ENCODE data around the gene MARCHF5. TPM values are rescaled to one million over a fixed set of nuclear protein-coding genes. Genes with fewer than 3 reads are reported as not detected.

MARCHF5 gene
- total and polyA plus RNA-seq, 2 of the 4 experiments (the other 2 are of a cell fraction): 14.9 to 30.0 TPM

GRCh38 chr10:92327445-92328433, 36.8 kb downstream of the MARCHF5 start:
- no peak overlapping the region for H2BK15ac ChIP-seq (ENCODE audit: low read depth, low read length)
- no peak overlapping the region for H2AK5ac ChIP-seq (ENCODE audit: low read depth, low read length)
- no peak overlapping the region for H3K9ac ChIP-seq (ENCODE audit: low read depth, low read length)
- H4K20me1 ChIP-seq (ENCODE audit: insufficient read depth, low read length): peaks cover 19% of the 10 kb centered on the region
- H3K27ac ChIP-seq (ENCODE audit: insufficient read depth, low read length): no peak overlapping the region
- DNase-seq (no peak), ATAC-seq (ENCODE audit: low read depth) (no peak)
- H3K14ac ChIP-seq (replicated peaks; ENCODE audit: low read depth, low read length): no peak overlapping the region
- no peak overlapping the region for H4K5ac ChIP-seq (ENCODE audit: low read depth, low read length)
- peaks cover 26 to 52% of the 10 kb centered on the region in 2 experiments for H3K79me1 ChIP-seq (ENCODE audit: low read depth in 1 of 2, low read length in 2 of 2)
- no peak overlapping the region for H3K56ac ChIP-seq (ENCODE audit: extremely low read depth, insufficient read depth, low read length)
- no peak overlapping the region for H3K4me3 ChIP-seq (ENCODE audit: insufficient read depth, low read depth, low read length)
- ChIA-PET CTCF (interaction anchor here (0.5 to 0.7 kb wide), 2 partner anchors 354 to 557 kb away, joined by 3 read pairs; no protein-coding TSS in a partner anchor), POLR2A (ENCODE audit: unreplicated experiment) (no interaction called here)
- no peak overlapping the region for H3K23ac ChIP-seq (ENCODE audit: low read depth, low read length)
- H3K4ac ChIP-seq (ENCODE audit: low read depth, low read length): no peak overlapping the region
- no peak overlapping the region for H2AK9ac ChIP-seq (replicated peaks; ENCODE audit: low read depth, low read length, poor library complexity)
- H3K9me1 ChIP-seq (ENCODE audit: insufficient read depth, low read length): no peaks in the 10 kb centered on the region
- H3K27me3 ChIP-seq (ENCODE audit: control insufficient read depth, insufficient read depth, low read length): no peaks in the 10 kb centered on the region
- H2BK120ac ChIP-seq (ENCODE audit: low read depth, low read length): no peak overlapping the region
- no peak overlapping the region for H2AFZ ChIP-seq (replicated peaks; ENCODE audit: low read length, poor library complexity)
- H3K4me1 ChIP-seq (ENCODE audit: control insufficient read depth, insufficient read depth, low read length): peaks cover 2% of the 10 kb centered on the region; the same call in 1 of the 2 replicates
- H2BK20ac ChIP-seq (ENCODE audit: low read depth, low read length): no peak overlapping the region
- H4K8ac ChIP-seq (ENCODE audit: low read depth in 2 of 2, low read length in 2 of 2): no peak overlapping the region
- no peak overlapping the region for H2BK5ac ChIP-seq (ENCODE audit: low read depth, low read length, poor library complexity, severe bottlenecking)
- dilution Hi-C loops (cut with HindIII; ENCODE audit: low sequenced_read_pairs, unreplicated experiment): no loop called here
- intact Hi-C loops (cut with micrococcal nuclease): no loop called here
- H3K9me3 ChIP-seq (ENCODE audit: control insufficient read depth, insufficient read depth, low read length): no peaks in the 10 kb centered on the region
- BruUV-seq (replicated peaks): no TSS peak
- H3K18ac ChIP-seq (ENCODE audit: low read depth, low read length): no peak overlapping the region
- no peak overlapping the region for H3K4me2 ChIP-seq (ENCODE audit: low read depth, low read length)
- peaks cover 2% of the 10 kb centered on the region for H3K36me3 ChIP-seq (ENCODE audit: control insufficient read depth, insufficient read depth, low read length)
- in situ Hi-C loops (cut with MboI; ENCODE audit: low sequenced_read_pairs): no loop called here
- no CpG with 5 or more reads among the region's 3 CpGs for WGBS, 2 experiments (ENCODE audit: extremely low coverage in 2 of 2, insufficient read length in 1 of 2)
- no peak overlapping the region for H4K91ac ChIP-seq (ENCODE audit: insufficient read depth, low read depth, low read length)
- TF ChIP-seq RCOR1 (IDR thresholded peaks at IDR 0.05; ENCODE audit: insufficient replicate concordance, low read length) (no peak), ELK1 (IDR thresholded peaks at IDR 0.05; ENCODE audit: borderline replicate concordance, low read depth, low read length) (no peak), SMC3 (IDR thresholded peaks at IDR 0.05; ENCODE audit: low read depth, low read length) (no peak), RAD21 (IDR thresholded peaks at IDR 0.05; ENCODE audit: low read length) (no peak), CTCF (conservative IDR thresholded peaks at IDR 0.05; ENCODE audit: low read depth, low read length) (no peak), MAZ (IDR thresholded peaks at IDR 0.05; ENCODE audit: borderline replicate concordance, low read depth, low read length) (no peak), NFE2L2 (IDR thresholded peaks at IDR 0.05; ENCODE audit: low read depth, low read length) (no peak), MAFK (IDR thresholded peaks at IDR 0.05; ENCODE audit: low read depth, low read length) (no peak), CHD1 (IDR thresholded peaks at IDR 0.05; ENCODE audit: low read depth, low read length) (no peak), RFX5 (IDR thresholded peaks at IDR 0.05; ENCODE audit: low read depth, low read length) (no peak), MXI1 (IDR thresholded peaks at IDR 0.05; ENCODE audit: borderline replicate concordance, low read depth, low read length) (no peak), FOS (IDR thresholded peaks at IDR 0.05; ENCODE audit: low read depth, low read length) (no peak), CEBPB (IDR thresholded peaks at IDR 0.05; ENCODE audit: low read depth, low read length) (no peak), USF2 (IDR thresholded peaks at IDR 0.05; ENCODE audit: low read depth, low read length) (no peak)
